22Rv1 (cell line): ENCODE measurements around the gene H2AZ2.
"Not testable (repeated sequence)": the region's sequence is repeated elsewhere in the genome, so short reads cannot be mapped to it uniquely, and the experiment has no call there.

Source experiments
- H3K27ac ChIP-seq: fragments of 450-650 bp; 2 replicates; pipeline ENCODE4 v1.5.1; 2017
- CTCF ChIP-seq: fragments of 450-650 bp; IDR thresholded peaks from 2 replicates; pipeline ENCODE4 v1.5.1; 2017; ENCODE audit warnings: mild to moderate bottlenecking
- ZFX ChIP-seq: fragments of 450-650 bp; IDR thresholded peaks from 2 replicates; pipeline ENCODE4 v1.6.1; 2017; ENCODE audit warnings: antibody characterized with exemption, borderline replicate concordance

H2AZ2 gene

GRCh38 chr7:44849259-44849884, 1.5 kb upstream of the H2AZ2 start:
- TF ChIP-seq ZFX, result no peak
- H3K27ac ChIP-seq, result peak overlapping the region; percentile 99

DNA sequence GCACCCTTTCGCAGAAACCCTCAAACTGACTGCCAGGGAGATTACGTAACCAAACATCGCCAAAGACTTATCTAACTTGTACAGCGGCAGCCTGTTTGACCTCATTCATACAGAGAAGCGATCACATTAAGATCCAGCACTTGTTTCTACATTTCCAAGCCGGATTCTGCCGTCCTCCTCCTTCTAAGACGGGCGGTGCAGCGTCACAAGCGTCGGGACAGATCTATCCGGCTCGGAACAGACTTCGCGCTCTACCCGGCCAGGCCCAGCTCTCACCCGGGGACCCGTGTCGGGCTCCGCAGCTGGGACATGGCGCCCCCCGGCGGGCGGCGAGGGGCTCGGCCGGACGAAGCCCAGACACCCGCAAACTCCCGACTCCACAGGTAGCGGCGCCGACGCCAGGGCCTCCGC, 373 bp downstream of the H2AZ2 start:
- TF ChIP-seq ZFX, result no peak
- TF ChIP-seq CTCF, result peak; percentile 98
- peak overlapping the region; percentile 99 for H3K27ac ChIP-seq

DNA sequence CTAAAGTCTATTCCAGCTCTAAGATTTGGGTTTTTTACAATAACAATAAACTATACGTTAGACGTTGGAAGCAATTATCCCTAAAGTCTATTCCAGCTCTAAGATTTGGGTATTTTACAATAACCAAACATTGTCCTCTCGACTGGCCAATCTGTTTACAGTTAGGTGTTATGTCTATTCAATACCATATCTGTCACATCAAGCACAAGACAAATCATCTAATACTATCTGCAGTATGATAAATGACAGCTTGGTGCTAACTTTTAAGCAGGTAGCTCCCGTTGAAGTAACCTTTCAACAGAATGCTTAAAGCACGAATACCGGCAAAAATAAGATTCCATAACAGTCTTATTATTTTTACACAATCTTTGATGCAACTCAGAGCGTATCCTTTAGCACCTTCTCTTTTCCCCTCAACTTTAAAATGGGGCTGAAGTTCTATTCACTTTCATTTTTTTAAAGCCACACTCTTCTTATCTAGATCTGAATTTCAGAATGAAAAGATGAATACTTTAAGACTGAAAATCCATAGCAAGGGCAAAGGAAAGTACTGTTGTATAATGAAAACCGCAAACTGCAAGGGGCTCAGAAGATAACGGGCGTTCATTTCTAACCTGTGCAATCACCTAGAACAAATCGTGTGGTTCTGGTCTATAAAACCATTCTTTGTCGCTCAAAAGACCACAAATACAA, 925 bp downstream of the H2AZ2 start:
- peak overlapping the region; percentile 99 for H3K27ac ChIP-seq
- TF ChIP-seq ZFX (no peak), CTCF (no peak)

DNA sequence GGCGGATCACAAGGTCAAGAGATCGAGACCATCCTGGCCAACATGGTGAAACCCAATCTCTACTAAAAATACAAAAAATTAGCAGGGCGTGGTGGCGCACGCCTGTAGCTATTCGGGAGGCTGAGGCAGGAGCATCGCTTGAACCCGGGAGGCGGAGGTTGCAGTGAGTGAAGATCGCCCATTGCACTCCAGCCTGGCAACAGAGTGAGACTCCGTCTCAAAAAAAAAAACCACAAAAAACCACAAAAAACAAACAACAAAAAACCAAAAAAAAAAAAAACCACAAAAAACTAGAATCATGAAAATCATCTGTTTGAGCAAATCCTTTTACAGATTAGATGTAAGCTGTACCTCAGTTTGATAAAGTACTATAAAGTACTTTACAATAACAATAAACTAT, 1.5 kb downstream of the H2AZ2 start:
- H3K27ac ChIP-seq, result peak overlapping the region; percentile 99

GRCh38 chr7:44845451-44845850, 2.4 kb downstream of the H2AZ2 start:
- no peak for TF ChIP-seq CTCF
- no peak for TF ChIP-seq ZFX
- H3K27ac ChIP-seq, result no peak overlapping the region

- not testable (repeated sequence) for H3K27ac ChIP-seq
These were observed 4.4 kb downstream of the H2AZ2 start for GRCh38 chr7:44843440-44843839.

- not testable (repeated sequence) for H3K27ac ChIP-seq
These were observed 5.2 kb downstream of the H2AZ2 start for GRCh38 chr7:44842675-44843074.

DNA sequence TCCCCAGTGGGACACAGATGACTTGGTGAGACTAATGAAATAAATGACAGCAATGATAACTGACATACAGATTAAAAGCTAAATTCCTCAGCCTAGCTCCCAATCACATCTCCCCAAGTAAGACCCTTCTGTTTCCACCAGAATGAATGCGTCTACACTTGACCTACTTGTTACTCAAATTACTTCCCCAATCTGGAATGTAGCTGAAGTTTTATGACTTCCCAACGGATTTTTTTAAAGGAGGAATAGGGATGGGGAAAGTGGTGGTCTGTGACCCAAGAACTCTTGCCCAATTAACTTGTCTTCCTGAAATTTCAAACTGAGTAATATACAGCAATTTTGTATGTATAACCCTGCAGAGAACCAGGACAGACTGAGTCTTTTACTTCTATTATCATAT, 9.1 kb downstream of the H2AZ2 start:
- TF ChIP-seq ZFX, result no peak
- no peak for TF ChIP-seq CTCF
- H3K27ac ChIP-seq, result no peak overlapping the region

GRCh38 chr7:44827567-44827966, 20.3 kb downstream of the H2AZ2 start:
- H3K27ac ChIP-seq, result no peak overlapping the region
- TF ChIP-seq ZFX, result no peak
- no peak for TF ChIP-seq CTCF
